ENCODE results near the gene C1orf174.
A peak's percentile ranks its signal among the peaks of the same experiment; 100 is the strongest.

The C1orf174 gene

DNA sequence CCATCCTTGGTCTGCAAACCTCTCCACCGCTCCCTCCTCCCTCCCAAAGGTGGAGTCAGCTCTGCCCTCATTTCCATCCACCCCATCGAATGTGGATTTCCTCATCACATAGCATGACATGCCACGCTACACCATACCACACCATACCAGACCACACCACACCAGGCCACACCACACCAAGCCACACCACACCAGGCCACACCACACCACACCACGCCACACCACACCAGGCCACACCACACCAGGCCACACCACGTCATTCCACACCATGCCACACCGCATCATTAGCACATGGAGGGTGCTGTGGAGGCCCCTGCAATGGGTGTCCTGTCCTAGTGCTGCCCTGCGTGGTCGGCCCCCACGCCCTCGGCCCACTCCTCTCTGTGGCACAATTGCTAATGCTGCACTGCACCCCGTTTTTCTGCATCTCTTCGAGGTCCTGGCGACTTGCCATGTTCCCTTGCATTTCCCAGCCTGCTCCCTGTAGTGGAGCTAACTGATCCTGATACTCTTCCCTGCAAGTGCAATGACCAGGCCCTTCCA, 31.5 kb downstream of the C1orf174 start:
- DNase-seq (ENCODE audit: low read depth) = no peak

DNA sequence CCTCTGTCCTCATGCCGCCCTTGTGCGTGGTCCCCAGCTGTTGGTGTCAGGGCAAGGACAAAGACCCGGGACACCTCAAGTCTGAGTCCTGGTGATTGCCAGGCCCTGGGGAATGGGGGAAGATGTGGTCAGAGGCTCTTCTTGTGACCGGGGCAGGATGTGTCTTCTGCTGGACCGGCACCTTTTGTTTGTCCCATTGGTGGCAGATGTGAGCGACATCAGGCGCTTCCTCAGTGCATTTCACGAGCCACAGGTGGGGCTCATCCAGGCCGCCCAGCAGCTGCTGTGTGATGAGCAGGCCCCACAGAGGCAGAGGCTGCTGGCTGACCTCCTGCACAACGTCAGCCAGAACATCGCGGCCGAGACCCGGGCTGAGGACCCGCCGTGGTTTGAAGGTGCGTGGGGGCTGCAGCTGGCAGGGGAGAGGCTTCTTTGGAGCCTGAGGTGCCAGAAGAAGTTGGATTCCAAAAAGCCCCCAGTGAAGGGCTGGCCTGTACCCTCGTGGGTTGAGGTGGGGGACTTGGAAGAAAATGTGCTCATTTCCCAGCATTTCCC, 34.4 kb downstream of the C1orf174 start:
- DNase-seq (ENCODE audit: low read depth) = no peak

DNA sequence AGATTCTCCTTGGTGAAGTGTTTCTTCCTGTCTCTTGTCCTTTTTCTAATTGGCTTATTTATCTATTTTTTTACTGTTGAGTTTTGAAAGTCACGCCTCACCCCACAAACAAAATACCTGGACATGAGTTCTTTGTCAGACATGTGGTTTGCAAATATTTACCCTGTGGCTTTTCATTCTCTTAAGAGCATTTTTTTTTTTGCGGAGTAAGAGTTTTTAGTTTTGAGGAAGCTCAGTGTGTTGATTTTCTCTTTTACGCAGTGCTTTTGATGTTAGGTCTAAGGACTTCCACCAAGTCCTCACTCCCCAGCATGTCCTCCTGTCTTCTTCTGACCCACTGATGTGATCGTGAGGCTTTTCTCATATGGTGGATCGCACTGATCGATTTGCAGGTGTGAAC, 35.2 kb downstream of the C1orf174 start:
- DNase-seq (ENCODE audit: low read depth) = no peak

DNA sequence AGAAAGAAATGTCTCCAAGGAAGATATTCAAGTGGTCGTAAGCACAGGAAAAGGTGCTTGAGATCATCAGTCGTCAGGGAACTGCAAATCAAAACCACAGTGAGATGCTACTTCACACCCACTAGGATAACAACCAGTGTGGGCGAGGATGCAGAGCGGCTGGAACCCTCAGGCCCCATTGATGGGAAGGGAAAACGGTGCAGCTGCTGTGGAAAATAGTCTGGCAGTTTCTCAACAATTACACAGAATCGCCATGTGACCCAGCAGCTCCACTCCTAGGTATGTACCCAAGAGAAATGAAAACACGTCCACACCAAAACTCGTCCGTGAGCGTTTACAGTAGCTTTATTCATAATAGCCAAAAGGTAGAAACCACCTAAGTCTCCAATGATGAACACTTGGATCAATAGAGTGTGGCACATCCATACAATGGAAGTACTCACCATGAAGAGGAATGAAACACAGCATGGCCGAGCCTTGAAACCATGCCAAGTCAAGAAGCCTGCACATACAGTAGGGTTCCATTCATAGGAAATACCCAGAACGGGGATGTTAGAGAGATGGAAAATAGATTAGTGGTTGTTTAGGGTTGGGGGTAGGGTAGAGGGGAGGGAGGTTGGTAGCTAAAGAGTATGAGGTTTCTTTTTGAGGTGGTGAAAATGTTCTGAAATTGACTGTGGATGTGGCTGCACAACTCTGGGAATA, 36.7 kb downstream of the C1orf174 start:
- DNase-seq (ENCODE audit: low read depth) = no peak

DNA sequence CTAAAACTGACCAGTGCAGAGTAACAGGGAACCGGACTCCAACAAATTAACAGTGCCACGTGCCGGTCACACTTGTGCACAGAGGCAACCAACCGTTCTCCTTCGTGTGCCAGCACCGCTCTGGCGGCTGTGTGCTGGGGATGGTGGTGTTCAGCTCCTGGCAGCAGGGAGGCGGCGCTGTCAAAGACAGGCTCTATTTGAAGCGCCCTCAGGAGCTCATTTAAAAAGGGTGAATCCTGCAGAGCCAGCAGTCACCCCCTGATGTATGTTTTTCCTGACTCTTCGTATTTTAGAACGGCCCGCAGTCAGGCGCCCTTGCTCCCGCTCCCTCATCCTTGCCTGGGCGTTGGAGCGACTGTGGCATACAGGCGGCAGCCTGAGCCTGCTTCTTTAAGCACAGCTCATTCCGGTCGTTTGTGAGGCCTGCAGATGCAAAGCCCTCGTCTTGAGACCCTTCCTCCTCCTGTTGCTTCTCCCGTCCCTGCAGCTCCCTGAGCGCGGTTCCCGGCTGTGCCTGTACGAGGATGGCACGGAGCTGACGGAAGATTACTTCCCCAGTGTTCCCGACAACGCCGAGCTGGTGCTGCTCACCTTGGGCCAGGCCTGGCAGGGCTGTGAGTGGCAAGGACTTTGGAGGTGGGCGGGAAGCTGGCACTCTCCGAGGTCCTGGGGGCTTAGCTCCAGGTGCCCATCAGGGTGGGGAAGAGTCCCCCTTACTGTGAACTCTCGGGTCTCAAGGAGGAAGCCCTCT, 41.7 kb downstream of the C1orf174 start:
- DNase-seq (ENCODE audit: low read depth) = no peak

DNA sequence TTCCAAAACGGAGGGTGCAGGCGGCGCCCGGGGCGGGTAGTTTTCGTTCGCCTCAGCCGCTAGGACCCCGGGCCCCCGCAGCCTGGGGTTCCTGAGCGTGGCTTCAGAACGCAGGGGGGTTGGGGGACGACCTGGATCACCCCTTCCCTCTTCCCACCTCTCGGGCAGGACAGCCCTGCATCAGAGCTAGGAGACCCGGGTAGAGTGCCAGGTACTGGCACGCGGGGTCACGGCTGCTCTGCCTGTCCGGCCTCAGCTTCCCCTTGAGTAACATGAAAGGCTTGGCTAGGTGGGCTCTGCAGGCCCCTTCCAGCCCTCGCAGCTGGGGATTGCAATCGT, 42.3 kb downstream of the C1orf174 start:
- DNase-seq (ENCODE audit: low read depth) = no peak

DNA sequence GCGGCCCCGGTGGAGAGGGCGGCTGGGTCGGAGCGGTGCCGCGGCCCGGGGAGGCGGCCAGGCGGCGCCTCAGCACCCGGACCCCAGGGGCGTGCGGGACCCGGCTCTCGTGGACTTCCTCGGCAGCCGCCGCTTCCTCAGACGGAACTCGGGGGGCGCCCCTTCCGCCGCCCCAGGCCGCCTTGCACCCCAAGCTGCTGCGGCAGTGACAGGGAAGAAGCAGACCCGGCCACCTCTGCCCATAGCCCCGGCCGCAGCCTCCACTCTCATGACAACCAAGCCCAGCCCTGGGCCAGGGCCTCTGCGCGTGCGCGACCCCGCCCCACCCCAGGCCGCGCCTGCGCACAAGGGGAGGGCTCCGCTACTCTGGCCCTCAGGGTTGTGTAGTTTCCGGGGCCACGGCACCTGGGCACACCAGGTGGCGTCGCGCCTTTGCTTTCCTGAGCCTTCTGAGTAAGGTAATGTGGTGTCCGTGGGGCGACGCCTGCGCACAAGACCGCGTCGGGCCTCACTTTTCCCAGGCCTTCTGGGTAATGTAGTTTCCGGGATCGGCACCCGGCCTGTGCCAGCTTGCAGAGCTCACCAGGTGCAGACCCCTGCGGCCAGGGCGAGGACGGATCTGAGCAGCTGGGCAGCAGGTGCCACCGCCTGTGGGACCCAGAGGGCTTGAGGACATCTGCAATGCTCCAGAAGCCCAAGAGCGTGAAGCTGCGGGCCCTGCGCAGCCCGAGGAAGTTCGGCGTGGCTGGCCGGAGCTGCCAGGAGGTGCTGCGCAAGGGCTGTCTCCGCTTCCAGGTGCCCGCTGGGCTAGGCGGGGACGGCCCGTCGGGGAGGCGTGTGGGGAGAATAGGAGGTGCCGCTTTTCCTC, 42.9 kb downstream of the C1orf174 start, which contains the start of the genes CEP104 and DFFB:
TSS of gene CEP104 (minus strand) at position 289 of the 868 bp plus-strand sequence. CDS start 4,804 bp downstream, outside the sequence.
TSS of gene DFFB (plus strand) at position 554 of the 868 bp plus-strand sequence. CDS start at position 682, 128 bp downstream.
- peak; percentile 88 for DNase-seq (ENCODE audit: low read depth)

DNA sequence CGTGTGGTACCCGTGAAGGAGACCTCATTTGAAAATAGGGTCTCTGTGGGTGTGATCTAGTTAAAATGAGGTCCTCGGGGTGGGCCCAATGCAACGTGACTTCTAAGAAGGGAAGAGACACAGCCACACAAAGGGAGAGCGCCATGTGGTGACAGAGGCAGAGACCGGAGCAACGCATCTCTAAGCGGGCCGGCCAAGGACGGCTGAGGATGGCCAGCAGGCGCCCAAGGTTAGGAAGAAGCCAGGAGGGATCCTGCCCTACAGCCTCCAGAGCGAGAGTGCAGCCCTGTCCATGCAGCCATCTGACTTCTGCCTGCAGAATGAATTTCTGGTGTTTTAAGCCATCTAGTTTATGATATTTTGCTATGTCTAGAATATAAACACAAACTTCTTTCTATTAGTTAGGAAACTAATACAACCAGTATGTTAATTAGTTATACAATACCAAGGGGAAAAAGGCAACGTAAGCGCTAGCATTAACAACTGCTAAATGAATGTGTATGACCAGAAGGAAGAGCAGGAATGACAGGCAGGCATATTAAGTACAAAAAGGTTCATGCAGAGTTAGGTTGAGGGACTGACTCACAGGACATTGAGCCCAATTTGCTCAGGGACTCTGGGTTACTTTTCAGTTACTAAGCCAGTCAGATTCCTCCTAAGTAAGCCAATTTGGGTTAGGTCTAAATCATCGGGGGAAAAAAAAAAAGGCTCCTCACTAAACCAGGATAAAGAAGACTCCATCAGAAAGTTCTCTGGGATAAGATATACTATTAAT, 47.2 kb downstream of the C1orf174 start:
- DNase-seq (ENCODE audit: low read depth) = no peak

DNA sequence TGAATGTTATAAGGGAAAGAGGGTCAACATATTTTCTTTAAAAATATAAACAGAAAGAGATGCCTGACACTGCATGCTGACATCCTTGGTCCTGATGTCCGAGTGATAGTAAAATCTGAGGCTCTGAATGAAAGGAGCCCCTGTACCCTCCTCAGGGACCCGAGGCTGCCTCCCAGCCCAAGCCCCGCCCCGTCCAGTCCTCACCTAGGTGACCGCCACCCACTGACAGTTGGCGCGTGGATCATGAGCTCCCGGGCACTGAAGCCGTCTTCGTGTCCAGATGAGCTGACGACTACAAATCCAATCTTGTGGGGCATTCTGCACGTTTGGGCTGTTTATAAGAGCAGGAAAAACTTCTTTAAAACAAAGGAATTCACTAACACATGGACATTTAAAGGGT, 48.0 kb downstream of the C1orf174 start:
- no peak for DNase-seq (ENCODE audit: low read depth)

DNA sequence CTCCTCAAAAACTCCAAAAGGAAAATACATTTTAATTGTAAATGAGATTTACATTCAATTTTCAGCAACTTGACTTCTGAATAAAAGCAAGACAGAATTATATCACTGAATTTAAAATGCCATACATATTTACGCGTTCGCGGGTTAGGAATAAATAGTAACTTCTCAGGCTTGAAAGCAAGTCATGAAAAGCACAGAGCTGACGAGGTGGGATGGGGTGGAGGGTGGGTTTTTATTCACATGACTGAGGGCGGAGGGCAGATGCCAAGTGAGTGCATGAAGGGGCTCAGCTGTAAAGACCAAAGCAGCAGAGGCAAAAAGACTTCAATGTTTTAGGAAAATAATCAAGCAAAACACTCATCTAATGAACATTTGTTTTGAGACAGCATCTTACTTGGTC, 48.8 kb downstream of the C1orf174 start:
- DNase-seq (ENCODE audit: low read depth) = no peak

DNA sequence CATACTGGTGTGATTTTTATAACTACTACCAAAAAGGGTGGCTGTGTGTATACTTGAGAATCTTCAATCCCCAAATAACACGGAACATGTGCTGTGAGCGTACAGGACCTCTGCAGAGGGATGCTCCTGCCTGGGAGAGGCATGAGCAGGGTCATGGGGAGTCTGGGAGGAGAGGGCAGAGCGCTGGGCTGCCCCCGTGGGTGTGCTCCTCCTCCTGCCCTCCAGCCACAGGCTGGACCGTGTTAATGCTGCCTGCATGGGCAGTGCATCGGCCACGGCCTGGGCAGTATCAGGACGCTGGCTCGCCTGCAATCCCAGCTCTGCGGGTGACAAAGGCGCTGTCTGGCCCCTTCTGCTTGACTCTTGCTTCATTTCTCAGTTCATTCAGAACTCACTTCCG, 49.2 kb downstream of the C1orf174 start:
- DNase-seq (ENCODE audit: low read depth) = no peak

DNA sequence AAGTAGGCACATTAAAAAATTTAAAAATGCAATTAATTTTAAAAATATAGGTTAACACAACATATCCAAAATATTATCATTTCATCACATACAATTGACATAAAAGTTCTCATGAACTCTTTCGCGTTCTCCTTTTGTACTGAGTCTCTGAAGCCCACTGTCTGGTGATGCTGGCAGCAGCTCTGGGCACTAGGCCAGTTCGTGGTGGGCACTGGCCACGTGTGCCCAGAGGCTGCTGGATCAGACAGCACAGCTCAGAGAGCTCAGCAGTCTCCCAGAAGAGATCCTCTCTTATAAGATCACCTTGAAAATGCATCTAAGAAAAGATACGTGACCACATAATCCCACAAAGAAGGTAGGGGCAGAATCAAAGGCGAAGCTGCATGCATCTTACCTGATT, 53.0 kb downstream of the C1orf174 start:
- no peak for DNase-seq (ENCODE audit: low read depth)

DNA sequence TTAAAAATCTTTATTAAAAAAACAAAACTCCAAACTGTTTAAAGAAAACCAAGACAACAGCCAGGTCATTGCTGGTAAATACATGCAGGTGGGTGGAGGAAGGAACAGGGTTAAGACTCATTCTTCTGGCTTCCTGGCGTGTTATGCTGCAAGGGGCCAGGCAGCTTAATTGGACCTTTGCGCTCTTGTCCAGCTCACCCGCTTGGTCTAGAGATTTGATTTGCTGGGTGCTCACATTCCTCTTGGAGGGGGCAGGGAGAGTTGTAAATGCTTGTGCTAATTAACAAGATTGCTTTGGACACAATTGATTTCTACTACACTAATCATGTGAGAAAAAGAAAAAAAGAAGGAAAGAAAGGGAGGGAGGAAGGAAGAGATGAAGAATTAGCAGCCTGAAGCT, 53.5 kb downstream of the C1orf174 start:
- DNase-seq (ENCODE audit: low read depth) = no peak

DNA sequence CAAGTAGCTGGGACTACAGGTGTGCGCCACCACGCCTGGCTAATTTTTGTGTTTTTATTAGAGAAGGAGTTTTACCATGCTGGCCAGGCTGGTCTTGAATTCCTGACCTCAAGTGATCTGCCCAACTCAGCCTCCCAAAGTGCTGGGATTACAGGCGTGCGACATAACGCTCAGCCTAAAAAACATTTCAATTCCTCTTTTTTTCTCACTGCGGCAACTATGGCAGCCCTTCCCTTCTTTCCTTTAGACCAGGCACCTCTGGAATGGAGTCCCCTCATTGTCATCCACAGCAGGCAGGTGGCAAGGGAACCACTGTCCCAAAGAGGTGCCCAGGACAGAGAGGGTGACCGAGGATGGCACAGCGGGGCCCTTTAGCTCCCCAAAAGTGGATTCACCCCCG, 57.2 kb downstream of the C1orf174 start:
- no peak for DNase-seq (ENCODE audit: low read depth)

DNA sequence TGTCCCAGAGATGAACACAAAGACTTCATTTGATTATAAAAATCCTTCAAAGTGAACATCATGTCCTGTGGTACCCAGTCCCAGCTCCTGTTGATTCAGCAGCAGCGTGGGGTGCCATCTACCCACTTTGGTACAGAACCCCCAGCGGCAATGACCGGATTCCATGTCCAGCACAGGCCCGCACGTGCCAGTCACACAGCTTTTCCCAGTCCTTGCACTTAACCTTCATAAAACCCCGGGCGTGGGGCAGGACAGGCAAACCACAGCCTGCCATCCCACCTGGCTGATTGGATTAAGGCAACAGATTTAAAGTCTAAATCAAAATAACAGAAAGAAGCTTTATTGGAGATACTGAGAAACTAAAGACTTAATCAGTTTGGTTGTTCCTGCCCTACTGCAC, 58.6 kb downstream of the C1orf174 start:
- no peak for DNase-seq (ENCODE audit: low read depth)
